GM12891 (cell line): Measurements from ENCODE around the gene PRELP.

Experiments used
- POLR2A ChIP-seq: IDR thresholded peaks from 2 replicates; pipeline ENCODE4 v1.6.1; 2011; ENCODE audit warnings: low read depth, low read length, control low read depth
- POLR2AphosphoS5 ChIP-seq: IDR thresholded peaks from 2 replicates; pipeline ENCODE4 v1.6.1; 2011; ENCODE audit warnings: low read depth, low read length, control low read depth
- SPI1 ChIP-seq: IDR thresholded peaks from 2 replicates; pipeline ENCODE4 v1.6.1; 2011; ENCODE audit warnings: low read depth, low read length, control low read depth
- TAF1 ChIP-seq: IDR thresholded peaks from 2 replicates; pipeline ENCODE4 v1.6.1; 2011; ENCODE audit warnings: low read depth, low read length, control low read depth

DNA sequence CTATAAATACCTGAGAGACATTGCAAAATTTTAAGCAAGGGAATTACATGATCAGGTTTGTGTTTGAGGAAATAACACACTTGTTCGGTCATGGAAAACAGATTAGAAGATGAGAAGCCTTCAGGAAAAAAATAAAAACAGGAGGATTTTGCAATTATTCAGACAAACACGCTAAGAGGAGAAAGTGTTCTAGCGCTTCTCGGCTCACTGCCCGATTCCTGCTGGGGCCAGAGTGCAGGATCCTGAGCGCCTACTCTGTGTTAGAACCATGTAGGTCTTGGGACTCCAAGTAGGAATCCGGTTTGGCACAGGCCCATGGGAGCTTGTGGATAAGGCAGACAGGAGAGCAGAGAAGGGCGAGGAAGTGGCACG is 8.1 kb upstream of the PRELP start:
- no peak for TF ChIP-seq POLR2A
- TF ChIP-seq POLR2AphosphoS5: no peak
- TF ChIP-seq TAF1: no peak
- no peak for TF ChIP-seq SPI1
